ENCODE measurements around the gene ARL8A. TPM values are rescaled to one million over a fixed set of nuclear protein-coding genes. Genes with fewer than 3 reads are reported as not detected.

ARL8A gene
- polyA plus RNA-seq, 3 donors = 12.4 to 123 (median 14.8) TPM

DNA sequence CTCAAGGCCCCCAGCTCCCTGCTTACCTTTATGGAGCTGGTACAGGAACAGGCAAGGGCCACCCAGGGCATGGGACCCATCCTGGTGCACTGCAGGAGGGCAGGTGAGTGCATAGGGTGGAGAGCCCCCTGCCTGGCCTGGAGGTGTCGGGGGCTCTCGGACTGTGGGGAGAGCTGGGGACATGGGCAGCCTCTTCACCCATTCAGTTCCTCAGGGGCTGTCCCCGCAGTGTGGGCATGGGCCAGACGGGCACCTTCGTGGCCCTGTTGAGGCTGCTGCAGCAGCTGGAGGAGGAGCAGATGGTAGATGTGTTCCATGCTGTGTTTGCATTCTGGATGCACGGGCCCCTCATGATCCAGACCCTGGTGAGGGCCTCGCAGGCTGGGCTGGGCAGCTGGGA is 41.8 kb upstream of the ARL8A start:
- intact Hi-C loops (cut with micrococcal nuclease) = loop anchor here in 1 of 2 donors (2.0 to 10.0 kb wide), 2 partner anchors 128 to 532 kb away; no protein-coding TSS in a partner anchor
- H3K4me1 Mint-ChIP-seq = peaks cover 2% of the 10 kb centered on the region

DNA sequence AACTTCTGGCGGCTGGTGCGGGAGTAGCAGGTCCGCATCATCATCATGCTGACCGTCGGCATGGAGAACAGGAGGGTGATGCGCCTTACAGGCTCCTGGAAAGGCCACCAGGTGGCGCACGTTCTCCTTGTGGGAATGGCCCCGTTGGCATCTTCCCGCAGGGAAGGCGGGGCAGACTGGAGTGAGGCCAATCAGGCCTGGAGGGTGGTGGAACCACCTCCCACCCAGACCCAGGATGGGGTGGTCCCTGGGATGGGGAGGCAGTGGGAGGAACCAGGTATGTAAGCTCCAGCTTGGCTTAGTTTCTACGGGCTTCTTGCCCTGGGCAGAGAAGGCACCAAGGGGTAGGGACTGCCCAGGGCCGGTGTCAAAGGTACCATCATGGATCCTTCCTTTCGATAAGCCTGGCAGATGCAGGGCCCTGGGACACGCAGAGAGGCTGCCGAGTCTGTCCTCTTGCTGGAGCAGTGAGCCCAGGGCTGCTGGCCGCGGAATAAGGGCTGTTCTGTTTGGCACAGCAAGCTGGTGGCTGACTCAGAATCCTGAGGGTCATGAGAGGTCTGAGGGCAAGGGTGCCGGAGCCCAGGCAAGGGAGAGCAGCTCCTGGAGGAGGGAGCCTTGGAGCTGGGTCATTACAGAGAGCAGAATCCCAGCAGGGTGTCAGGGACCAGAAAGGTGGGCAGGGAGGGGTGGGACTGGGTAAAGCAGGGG is 40.4 kb upstream of the ARL8A start:
- Histone ChIP-seq H4K20me1 (ENCODE audit: insufficient read depth, low read length) (no peaks in the 10 kb centered on the region), H3K79me2 (ENCODE audit: insufficient read depth, low read length) (no peaks in the 10 kb centered on the region), H3K36me3 (replicated peaks in 1 of 2; ENCODE audit: control insufficient read depth in 1 of 2, insufficient read depth in 2 of 2, low read length in 2 of 2) (no peaks in the 10 kb centered on the region), H3K4me2 (replicated peaks; ENCODE audit: extremely low read depth, low read length, poor library complexity, severe bottlenecking) (no peak overlapping the region), H3K9ac (ENCODE audit: insufficient read depth, low read length, poor library complexity, severe bottlenecking) (no peak overlapping the region), H3K4me1 (ENCODE audit: control insufficient read depth in 1 of 2, insufficient read depth in 2 of 2, low read length in 2 of 2) (no peaks in the 10 kb centered on the region), H3K27ac (ENCODE audit: low read depth in 1 of 2, low read length in 2 of 2) (no peak overlapping the region), H2AFZ (ENCODE audit: insufficient read depth, low read depth, low read length, poor library complexity, severe bottlenecking) (no peak overlapping the region), H3K4me3 (replicated peaks in 1 of 3; ENCODE audit: low read depth in 2 of 3, low read length in 3 of 3) (no peak overlapping the region), H3K9me3 (replicated peaks in 1 of 2; ENCODE audit: control insufficient read depth in 1 of 2, insufficient read depth in 1 of 2, low read length in 2 of 2) (no peaks in the 10 kb centered on the region), H3K27me3 (ENCODE audit: control insufficient read depth in 2 of 2, insufficient read depth in 2 of 2, low read length in 2 of 2) (no peaks in the 10 kb centered on the region)
- TF ChIP-seq, protein P1, sequence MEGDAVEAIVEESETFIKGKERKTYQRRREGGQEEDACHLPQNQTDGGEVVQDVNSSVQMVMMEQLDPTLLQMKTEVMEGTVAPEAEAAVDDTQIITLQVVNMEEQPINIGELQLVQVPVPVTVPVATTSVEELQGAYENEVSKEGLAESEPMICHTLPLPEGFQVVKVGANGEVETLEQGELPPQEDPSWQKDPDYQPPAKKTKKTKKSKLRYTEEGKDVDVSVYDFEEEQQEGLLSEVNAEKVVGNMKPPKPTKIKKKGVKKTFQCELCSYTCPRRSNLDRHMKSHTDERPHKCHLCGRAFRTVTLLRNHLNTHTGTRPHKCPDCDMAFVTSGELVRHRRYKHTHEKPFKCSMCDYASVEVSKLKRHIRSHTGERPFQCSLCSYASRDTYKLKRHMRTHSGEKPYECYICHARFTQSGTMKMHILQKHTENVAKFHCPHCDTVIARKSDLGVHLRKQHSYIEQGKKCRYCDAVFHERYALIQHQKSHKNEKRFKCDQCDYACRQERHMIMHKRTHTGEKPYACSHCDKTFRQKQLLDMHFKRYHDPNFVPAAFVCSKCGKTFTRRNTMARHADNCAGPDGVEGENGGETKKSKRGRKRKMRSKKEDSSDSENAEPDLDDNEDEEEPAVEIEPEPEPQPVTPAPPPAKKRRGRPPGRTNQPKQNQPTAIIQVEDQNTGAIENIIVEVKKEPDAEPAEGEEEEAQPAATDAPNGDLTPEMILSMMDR (IDR thresholded peaks at IDR 0.05) = peak; percentile 93
- 28% methylated on average over 14 of the region's 19 CpGs for WGBS (ENCODE audit: insufficient coverage)
- H3K36me3 Mint-ChIP-seq = no peaks in the 10 kb centered on the region
- peak overlapping the region in 1 of 7 donors; percentile 61 for H3K27ac Mint-ChIP-seq
- H3K4me1 Mint-ChIP-seq = peaks cover 2% of the 10 kb centered on the region
- peak; percentile 71 to 73 (median 72) for DNase-seq
- H3K9me3 Mint-ChIP-seq = no peaks in the 10 kb centered on the region
- H3K27me3 Mint-ChIP-seq (ENCODE audit: low read depth in 3 of 3) = peaks cover 8 to 27% (median 18%) of the 10 kb centered on the region in 3 donors
- intact Hi-C loops (cut with micrococcal nuclease) = loop anchor here (2.0 to 10.0 kb wide), 2 partner anchors 130 to 534 kb away; no protein-coding TSS in a partner anchor
- no peak overlapping the region for H3K4me3 Mint-ChIP-seq

More for the DNA sequence above, 41.8 kb upstream of the ARL8A start:
- Mint-ChIP-seq H3K27ac (no peak overlapping the region), H3K4me3 (no peak overlapping the region), H3K36me3 (no peaks in the 10 kb centered on the region), H3K9me3 (no peaks in the 10 kb centered on the region), H3K27me3 (ENCODE audit: low read depth in 3 of 3) (peaks cover 8 to 27% (median 21%) of the 10 kb centered on the region in 3 donors)
- Histone ChIP-seq H3K9me3 (replicated peaks in 1 of 2; ENCODE audit: control insufficient read depth in 1 of 2, insufficient read depth in 1 of 2, low read length in 2 of 2) (no peaks in the 10 kb centered on the region), H3K36me3 (replicated peaks in 1 of 2; ENCODE audit: control insufficient read depth in 1 of 2, insufficient read depth in 2 of 2, low read length in 2 of 2) (no peaks in the 10 kb centered on the region), H3K4me1 (ENCODE audit: control insufficient read depth in 1 of 2, insufficient read depth in 2 of 2, low read length in 2 of 2) (no peaks in the 10 kb centered on the region), H3K27ac (ENCODE audit: low read depth in 1 of 2, low read length in 2 of 2) (no peak overlapping the region), H3K79me2 (ENCODE audit: insufficient read depth, low read length) (no peaks in the 10 kb centered on the region), H3K9ac (ENCODE audit: insufficient read depth, low read length, poor library complexity, severe bottlenecking) (no peak overlapping the region), H4K20me1 (ENCODE audit: insufficient read depth, low read length) (no peaks in the 10 kb centered on the region), H2AFZ (ENCODE audit: insufficient read depth, low read depth, low read length, poor library complexity, severe bottlenecking) (no peak overlapping the region), H3K4me2 (replicated peaks; ENCODE audit: extremely low read depth, low read length, poor library complexity, severe bottlenecking) (no peak overlapping the region), H3K27me3 (ENCODE audit: control insufficient read depth in 2 of 2, insufficient read depth in 2 of 2, low read length in 2 of 2) (no peaks in the 10 kb centered on the region), H3K4me3 (replicated peaks in 1 of 3; ENCODE audit: low read depth in 2 of 3, low read length in 3 of 3) (no peak overlapping the region)
- no peak for DNase-seq
- WGBS (ENCODE audit: insufficient coverage) = 92% methylated on average over 7 of the region's 7 CpGs
- TF ChIP-seq, protein P1 (IDR thresholded peaks at IDR 0.05) = no peak

Measured in CD14-positive monocyte (primary cell).